IPS-NIHi7 (cell line): ENCODE data around the gene FTCD.
"Not testable (repeated sequence)": the region's sequence is repeated elsewhere in the genome, so short reads cannot be mapped to it uniquely, and the experiment has no call there.

Source experiments
- DNase-seq: peaks from one replicate; pipeline ENCODE4 v3.0.0; 2012; ENCODE audit warnings: mixed read lengths; ENCODE audit errors: extremely low spot score

The FTCD gene

DNA sequence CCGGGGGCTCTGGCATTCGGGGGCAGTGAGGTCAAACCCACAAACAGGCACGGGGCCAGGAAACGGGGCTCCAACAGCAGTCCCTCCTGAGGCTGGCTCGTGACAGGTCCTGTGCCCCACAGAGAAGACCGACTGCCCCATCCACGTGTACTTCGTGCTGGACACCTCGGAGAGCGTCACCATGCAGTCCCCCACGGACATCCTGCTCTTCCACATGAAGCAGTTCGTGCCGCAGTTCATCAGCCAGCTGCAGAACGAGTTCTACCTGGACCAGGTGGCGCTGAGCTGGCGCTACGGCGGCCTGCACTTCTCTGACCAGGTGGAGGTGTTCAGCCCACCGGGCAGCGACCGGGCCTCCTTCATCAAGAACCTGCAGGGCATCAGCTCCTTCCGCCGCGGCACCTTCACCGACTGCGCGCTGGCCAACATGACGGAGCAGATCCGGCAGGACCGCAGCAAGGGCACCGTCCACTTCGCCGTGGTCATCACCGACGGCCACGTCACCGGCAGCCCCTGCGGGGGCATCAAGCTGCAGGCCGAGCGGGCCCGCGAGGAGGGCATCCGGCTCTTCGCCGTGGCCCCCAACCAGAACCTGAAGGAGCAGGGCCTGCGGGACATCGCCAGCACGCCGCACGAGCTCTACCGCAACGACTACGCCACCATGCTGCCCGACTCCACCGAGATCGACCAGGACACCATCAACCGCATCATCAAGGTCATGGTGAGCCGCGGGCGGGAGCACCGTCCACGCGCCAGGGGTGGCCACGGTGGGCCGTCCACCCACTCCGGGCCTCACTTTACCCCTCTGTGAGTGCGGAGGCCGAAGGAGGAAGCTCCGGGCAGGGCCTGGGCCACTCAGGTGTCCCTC is 43.3 kb downstream of the FTCD start:
- no peak for DNase-seq

DNA sequence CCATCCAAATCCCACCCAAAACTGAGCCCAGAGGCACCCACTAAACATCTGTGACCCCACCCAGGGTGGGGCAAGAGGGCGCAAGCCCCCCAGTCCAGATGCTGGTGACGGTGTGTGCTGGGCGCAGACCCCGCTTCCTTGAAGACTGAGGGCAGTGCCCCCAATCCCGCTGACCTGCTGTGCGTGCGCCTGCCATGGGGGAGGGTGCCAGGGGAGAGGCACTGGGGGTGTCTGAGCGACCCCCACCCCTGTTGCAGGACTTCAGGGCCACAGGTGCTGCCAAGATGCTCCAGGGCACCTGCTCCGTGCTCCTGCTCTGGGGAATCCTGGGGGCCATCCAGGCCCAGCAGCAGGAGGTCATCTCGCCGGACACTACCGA is 44.2 kb downstream of the FTCD start:
- DNase-seq: no peak

DNA sequence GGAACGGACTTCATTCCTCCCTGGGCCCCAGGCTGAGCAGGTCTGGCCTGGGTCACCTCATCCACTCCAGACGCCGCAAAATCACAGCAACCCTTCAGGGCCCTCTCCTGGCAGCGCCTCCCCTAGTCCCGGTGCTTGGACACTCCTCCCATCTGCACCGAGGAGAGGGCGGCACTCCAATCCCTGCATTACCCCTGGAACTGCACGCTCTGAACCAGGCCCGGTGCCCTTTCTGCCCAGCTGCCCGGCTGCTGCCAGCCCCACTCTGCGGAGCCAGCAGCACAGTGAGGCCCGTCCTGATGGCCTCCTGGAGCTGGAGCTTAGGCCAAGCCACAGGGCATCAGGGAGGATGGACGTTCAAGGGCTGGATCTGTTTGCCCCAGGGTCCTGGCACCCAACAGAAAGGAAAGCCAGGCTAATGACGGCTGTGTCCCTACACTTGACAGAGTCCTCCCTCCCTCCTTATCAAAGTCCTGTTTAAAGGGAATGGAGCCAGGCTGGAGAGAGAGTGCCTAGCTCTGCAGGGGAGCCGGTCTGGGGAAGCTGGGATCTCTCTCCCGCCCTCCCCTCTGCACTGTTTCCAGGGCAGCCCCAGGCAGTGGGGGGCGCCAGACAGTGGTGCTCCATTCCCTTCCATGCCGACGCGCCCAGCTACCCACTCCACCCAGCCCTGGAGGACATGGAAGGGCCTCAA is 44.7 kb downstream of the FTCD start:
- DNase-seq: peak; percentile 60

DNA sequence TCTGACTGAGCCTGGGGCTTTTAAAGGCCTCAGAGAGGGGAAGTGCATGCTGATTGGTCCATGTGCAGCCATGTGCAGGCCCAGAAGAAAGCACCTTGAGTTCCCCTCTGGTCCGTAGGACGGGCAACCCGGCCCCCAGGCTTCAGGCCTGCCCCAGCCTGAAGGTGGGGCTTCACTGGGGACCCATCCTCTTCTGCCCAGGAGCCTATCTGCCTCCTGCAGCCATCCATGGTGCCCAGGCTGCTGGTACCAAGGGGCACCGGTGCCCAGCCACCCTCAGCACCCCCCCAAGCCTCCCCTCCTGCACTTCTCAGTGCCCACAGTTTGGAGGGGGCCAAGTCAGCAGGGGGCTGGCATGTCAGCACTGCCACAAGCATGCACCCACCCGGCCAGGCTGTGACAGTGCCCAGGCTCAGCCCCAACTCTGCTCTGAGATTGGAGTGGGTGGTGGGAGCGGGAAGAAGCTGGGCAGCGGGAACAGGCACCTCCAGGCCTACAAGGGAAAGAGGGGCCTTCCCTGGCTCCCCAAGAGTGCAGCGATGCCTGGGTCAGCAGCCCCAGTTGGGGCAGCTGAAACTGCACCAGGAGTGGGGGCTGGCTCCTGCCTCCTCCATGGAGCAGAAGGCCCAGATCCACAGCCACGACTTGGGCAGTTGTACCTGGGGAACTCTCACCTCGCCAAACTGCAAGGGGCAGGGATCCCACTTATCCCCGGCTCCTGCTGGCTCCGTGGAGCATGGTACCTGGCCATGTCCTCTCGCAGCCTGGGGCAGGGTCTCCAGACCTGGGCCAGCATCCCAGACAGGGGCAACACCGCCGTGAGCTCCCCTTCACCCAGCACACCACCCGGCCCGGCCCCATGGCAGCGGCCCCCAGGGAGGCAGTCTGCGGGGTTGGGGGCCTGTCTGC is 45.8 kb downstream of the FTCD start:
- DNase-seq: no peak

DNA sequence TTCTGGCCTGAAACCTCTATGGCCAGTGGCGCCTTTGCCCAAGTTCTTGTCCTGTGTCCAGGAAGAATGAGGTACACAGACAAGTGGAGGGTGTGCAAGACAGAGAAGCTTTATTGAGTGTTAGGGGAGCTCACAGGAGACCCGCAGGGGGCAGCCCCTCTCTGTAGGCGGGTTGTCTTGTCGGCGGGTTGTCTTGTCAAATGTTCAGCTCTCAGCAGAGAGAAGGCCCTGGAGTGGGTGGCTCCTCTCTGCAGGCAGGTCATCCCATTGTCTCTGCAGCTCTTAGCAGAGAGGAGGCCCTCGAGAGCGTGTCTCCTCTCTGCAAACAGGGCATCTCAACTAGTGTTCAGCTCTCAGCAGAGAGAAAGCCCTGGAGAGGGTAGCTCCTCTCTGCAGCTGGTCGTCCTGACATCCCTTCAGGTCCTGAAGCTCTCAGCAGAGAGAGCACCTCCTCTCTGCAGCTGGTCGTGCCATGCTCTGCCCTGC is 46.5 kb downstream of the FTCD start:
- DNase-seq: no peak

DNA sequence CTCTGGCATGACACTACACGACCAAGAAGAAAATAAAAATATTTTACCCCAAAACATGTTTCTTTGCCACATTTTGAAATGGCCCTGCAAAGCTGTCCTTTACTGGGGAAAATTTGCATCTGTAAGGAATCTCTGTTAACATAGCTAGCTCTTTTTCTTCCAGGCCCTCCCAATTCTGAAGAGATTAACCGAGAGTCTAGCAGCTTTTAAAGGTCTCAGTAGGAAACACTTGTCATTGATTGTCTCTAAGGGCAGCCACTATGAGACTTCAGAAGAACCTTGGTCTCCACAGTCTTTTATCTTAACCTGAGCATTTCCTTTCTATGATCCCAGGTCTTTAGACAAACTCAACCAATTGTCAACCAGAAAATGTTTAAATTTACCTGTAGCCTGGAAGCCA is 48.0 kb downstream of the FTCD start:
- not testable (repeated sequence) for DNase-seq

DNA sequence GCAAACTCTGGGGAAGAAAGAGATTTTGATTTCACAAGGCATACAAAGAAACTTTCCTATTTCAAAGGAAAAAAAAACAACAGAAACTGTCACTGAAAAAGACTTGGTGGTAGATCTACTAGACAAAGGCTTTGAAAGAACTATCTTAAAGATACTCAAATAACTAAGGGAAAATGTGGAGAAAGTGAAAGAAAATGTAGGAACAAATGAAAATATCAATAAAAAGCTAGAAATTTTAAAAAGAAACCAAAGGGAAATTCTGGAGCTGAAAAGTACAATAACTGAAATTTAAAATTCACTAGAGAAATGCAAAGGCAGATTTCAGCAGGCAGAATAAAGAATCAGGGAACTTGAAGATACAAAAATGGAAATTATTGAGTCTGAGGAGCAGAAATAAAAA is 51.3 kb downstream of the FTCD start:
- DNase-seq: no peak

DNA sequence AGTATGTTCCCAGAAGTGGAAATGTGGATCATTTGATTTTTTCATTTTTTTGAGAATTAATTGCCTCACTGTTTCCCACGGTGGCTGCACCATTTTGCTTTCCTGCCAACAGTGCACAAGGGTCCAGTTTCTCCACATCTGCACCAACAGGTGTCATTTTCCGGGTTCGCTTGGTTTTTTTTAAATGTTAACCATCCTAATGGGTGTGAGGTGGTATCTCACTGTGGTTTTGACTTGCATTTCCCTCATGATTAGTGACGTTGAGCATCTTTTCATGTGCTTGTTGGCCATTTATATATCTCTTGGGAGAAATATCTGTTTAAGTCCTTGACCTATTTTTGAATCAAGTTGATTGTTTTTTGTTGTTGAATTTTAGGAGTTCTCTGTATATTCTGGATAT is 54.5 kb downstream of the FTCD start:
- DNase-seq: no peak

DNA sequence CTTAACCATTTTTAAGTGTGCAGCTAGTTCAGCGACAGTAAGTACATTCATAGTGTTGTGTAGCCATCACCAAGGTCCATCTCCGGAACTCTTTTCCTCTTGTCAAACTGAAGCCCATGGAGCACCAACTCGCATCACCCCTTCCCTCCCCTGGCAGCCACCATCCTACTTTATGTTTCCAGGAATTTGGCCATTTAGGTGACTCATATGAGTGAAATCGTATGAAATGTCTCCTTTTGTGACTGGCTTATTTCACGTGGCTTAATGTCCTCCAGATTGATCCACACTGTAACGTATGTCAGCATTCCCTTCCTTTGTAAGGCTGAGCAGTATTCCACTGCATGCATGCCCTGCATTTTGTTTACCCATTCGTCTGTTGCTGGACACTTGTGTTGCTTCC is 55.0 kb downstream of the FTCD start:
- no peak for DNase-seq

DNA sequence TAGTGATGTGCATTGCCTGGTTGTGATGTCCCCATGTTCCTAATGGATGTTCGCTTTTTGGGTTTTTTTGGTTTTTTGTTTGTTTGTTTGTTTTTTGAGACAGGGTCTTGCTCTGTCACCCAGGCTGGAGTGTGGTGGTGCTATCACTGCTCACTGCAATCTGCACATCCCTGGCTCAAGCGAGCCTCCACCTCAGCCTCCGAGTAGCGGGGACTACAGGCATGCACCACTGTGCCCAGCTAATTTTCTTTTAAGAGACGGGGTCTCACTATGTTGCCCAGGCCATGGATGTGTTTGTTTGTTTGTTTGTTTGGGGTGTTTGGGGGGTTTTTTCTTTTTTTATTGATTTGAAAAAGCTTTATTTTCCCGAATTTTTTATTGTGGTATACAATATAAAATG is 55.4 kb downstream of the FTCD start:
- no peak for DNase-seq

DNA sequence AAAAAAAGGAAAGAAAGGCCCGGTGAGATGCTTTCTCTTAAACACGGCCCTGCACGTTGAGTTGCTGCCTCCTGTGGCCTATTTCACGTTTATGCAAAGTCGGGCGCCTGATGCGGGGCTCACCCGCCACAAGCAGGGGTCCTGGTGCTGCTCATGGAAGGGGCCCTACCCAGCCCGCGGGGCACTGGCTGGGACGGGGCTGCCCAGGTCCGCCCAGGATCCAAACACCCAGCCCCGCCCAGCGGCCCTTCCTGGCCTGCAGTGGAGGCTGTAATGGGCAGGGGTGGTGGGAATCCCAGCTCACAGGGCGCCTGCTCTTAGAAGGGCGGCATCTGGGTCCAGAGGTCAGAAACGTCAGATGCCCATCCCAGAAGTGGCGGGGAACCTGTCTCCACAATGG is 55.9 kb downstream of the FTCD start:
- DNase-seq: no peak

DNA sequence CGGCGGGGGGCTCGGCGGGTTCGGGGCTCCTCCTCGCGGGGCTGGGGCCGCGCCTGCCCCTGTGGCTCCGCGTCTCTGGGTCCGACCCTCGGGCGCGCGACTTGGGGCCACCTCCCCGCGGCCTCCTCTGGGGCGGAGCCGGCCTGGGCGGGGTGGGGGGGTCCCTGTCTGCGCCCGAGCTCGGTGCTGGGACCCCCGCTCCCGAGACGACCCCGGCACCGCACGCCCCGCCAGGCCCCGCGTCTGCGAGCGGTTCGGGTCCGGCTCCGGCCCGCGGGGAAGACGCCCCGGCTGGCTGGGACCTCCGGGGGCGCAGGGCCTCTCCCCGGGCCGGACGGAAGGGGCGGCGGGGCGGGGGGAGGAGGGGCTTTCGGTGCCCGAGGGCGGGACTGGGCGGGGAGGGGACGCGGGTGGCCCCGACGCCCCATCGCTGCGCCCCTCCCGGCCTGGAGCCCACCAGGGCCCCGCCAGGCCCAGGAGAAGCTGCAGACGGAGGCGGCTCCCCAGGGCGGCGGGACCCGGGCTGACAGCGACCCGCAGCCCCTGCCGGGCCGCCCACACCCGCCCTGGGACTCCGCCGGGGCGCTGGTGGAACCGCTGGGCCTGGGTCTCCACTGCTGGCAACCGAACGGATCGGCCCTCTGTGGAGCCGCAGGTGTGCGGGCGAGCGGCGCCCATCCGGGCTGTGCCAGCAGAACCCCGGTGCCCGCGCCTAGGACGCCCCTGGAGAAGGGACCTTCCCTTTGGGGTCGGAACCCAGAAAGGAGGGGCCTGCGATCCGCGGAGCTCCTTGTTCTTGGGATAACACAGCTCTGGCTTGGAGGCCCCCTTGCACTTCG is 56.9 kb downstream of the FTCD start:
- peak; percentile 57 for DNase-seq

DNA sequence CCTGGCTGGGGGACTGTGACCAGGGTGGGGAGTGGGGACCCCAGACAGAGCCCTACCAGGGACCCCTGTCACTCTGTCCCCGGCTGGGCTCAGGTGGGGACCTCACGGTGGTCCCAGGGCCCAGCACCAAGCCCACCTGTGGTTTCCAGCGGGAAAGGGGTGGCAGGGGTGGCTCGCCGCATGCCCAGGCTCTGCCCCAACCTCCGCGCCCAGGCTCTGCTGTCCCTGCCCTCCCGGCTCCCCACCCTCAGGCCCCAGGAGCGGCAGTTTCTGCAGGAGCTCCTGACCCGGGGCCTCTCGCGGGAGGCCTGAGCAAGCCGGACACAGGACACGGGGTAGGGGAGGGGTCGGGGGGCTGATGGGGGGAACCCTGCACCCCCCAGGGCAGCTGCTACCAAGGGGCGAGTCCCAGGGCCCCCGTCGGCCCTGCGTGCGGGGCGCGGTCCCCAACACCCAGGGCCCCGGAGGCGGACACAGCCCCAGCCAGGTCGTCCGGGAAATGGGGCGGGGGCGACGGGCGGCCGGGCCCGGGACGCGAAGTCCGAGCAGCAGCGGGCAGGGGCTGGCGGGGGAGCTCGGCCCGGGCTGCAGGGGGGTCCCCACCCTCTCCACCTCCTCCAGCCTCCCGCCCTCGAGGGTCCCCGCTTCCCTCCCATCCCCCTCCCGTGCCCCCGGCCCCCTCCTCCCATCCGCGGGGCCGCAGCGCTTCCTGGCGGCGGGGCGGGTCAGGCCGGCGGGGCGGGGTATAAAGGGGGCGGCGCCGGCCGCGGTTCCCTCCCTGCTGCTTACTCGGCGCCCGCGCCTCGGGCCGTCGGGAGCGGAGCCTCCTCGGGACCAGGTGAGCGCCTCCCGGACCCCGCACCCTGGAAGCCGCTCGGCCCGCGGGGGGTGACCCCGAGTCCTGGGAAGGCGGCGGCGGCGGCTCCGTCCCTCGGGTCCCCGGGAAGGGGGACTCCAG is 57.8 kb downstream of the FTCD start, which contains the start of gene COL6A2:
Gene COL6A2, plus strand, starts transcription at position 777 of the 958 bp plus-strand sequence.
- DNase-seq: peak; percentile 95

DNA sequence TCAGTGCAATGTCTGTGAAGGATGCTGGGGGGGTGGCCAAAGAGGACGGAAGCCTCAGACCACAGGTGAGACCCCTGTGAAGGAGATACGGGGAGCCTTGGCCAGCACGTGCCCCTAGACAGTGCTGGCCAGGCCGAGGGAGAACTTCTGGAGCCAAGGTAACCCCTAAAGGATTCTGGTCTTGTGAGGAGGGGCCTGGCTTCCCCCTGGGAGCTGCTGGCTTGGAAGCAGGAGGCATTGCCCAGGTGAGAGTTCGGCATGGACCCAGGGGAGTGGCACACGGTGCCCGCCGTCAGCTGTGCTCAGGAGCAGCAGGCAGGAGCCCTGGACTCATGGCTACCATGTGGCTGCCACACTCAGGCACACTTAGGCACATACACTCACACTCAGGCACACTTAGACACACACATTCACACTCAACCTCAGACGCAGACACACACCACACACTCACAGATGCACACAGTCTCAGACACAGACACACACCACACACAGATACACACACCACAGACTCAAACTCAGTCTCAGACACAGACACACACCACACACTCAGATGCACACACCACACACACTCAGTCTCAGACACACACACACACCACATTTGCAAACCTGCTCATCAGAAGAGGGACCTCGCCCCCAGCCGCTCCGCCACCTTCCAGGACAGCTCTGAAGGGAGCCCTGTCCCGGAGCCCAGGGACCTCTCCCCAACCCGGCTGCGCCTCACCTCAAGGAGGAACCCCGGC is 58.6 kb downstream of the FTCD start:
- DNase-seq: peak; percentile 36

DNA sequence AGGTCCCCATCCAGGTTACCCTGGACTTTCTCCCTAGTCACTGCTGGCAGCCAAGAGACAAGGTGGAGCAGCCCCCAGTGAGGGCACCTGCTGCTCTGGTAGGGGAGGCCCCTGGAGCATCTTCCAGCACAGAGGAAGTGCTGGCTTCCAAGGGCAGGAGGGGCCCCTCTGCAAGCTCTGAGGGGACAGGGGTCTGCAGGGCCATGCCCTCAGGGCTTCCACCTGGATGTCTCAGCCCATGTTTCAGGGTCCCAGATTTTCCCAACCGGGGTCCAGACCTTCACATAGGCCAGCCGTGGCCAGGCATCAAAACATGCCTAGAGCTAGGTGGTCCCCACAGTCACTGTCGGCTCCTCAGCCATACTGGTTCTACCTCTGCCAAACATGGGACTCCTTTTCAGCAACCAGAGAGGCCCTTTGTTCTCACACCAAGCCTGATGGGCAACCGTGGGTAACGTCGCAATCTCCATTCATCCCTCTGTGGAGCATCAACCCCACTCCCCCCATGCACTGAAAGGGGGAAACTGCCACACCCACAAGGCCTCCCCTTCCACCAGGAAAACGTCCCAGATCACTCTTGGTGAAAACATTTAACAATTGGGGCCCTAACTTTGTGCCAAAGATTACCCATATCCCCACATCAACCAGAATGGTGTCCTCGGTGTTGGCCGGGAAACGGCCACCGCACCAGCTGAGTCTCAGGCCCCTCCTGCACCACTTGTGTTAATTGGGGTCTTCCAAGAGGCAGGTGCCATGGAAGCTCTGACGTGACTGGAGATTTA is 59.4 kb downstream of the FTCD start:
- peak; percentile 4 for DNase-seq

DNA sequence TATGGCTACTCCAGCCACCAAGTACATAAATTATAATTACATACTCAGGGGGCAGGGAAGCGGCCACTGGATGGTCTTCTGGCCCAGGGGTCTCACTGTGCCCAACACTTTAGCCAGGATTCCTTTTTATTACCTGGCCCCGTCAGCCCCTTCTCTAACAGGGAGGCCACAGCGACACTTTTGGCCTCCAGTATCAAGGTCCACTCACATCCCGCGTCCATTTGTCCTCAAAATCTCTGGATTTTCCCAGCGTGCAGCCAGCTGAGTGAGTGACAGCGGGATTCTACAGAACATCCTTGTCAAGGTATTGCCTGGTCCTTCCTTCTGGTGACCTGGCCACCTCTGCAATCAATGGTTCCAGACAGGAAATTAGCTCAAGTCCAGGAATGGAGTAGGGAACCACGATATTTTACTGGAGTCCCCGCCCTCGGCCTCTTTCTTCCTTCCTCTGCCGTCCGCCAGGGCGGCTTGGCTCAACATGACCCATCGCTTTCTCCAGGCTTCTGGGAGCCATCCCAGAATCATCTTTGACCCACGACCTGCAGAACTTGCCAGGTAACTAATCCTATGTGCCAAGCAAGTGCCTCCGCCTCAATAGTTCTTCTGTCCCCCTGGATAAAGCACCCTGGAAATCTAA is 60.2 kb downstream of the FTCD start:
- no peak for DNase-seq

DNA sequence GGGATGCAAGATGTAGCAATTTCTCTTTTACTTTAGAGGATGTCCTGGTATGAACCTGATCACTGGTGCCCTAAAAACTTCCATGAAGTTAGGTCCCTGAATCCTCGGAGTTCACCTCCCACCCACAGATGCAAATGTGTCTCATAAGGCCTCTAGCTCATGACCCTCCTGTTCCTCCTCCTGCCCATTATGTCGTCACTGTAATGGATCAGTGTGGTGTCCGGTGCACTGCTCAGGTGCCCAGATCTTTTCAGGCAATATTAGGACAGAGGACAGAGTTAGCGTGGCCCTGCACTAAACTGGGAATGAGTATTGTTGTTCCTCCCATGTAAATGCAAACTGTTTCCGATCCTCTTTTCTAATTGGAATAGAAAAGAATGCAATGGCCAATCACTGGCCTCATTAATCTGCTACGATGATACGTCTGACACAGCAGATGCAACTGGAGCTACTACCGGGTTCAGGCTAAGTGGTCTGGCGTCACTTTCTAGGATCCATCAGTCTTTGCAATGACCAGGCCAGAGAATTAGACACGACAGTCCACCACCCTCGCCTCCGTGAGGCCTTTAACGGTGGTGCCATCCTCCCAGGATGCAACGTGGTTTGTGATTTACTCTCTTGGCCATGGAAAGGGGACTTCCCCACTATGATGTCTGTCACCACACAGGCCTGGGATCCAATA is 60.8 kb downstream of the FTCD start:
- no peak for DNase-seq
